ENCODE results near the gene RAB18. TPM values are rescaled to one million over a fixed set of nuclear protein-coding genes. Genes with fewer than 3 reads are reported as not detected.

RAB18 gene
- total RNA-seq, 1 experiment from 2014 or later: 89.4 TPM

DNA sequence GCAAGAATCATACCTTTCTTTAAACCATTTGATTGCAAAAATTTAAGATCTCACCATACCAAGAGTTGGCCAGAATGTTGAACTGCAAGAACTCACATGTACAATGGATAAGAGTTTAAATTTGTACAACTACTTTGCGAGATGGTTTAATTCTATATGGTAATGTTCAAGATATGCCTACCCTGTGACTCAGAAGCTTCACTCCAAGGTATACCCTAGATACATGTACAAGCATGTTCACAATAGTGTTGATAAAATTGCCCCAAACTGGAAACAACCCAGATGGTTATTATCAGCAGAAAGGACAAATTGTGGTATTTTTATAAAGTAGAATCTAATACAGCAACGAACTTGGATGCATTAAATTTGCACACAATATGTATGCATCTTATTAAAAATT lies 25.1 kb upstream of the RAB18 start:
- no peak overlapping the region for H3K27ac Mint-ChIP-seq
- H3K36me3 Mint-ChIP-seq (ENCODE audit: insufficient read depth in 1 of 3, low read depth in 3 of 3): no peaks in the 10 kb centered on the region; a peak in 1 of 7 replicates
- no CpG with 5 or more reads among the region's 2 CpGs for WGBS (ENCODE audit: extremely low coverage, insufficient read length, low lambda C conversion rate)
- Histone ChIP-seq H2BK5ac (ENCODE audit: insufficient read length, low read length) (no peak overlapping the region), H2BK20ac (ENCODE audit: low read depth, low read length, poor library complexity, severe bottlenecking) (no peak overlapping the region), H3K14ac (ENCODE audit: insufficient read depth, low read length) (no peak overlapping the region), H3K4me2 (ENCODE audit: insufficient read depth, insufficient read length, low read length) (no peak overlapping the region), H2BK12ac (ENCODE audit: insufficient read length, low read depth, low read length) (no peak overlapping the region), H3K27me3 (ENCODE audit: insufficient read depth, low read length) (no peaks in the 10 kb centered on the region), H3K18ac (ENCODE audit: insufficient read length, low read depth, low read length) (no peak overlapping the region), H3K9me3 (ENCODE audit: control insufficient read depth, low read depth, low read length) (no peaks in the 10 kb centered on the region), H3K9ac (ENCODE audit: extremely low read depth, insufficient read length, low read length) (no peak overlapping the region), H3K23ac (ENCODE audit: insufficient read length, low read depth, low read length) (no peak overlapping the region), H3K4ac (ENCODE audit: low read depth, low read length) (no peak overlapping the region), H4K20me1 (ENCODE audit: control insufficient read depth, insufficient read depth, insufficient read length) (no peaks in the 10 kb centered on the region), H2BK120ac (ENCODE audit: low read depth, low read length, poor library complexity, severe bottlenecking) (no peak overlapping the region), H4K91ac (ENCODE audit: insufficient read length, low read depth, low read length) (no peak overlapping the region), H3T11ph (ENCODE audit: low read length) (no peak overlapping the region), H3K79me2 (ENCODE audit: insufficient read depth, low read length) (no peaks in the 10 kb centered on the region), H2BK15ac (ENCODE audit: low read depth, low read length) (no peak overlapping the region), H4K8ac (replicated peaks; ENCODE audit: insufficient read length, low read depth, low read length) (no peak overlapping the region), H3K4me1 (ENCODE audit: insufficient read depth, low read length) (no peaks in the 10 kb centered on the region), H4K5ac (ENCODE audit: insufficient read length, low read depth, low read length) (no peak overlapping the region), H2AFZ (ENCODE audit: low read length) (no peak overlapping the region), H3K79me1 (ENCODE audit: insufficient read depth, low read depth, low read length, poor library complexity, severe bottlenecking) (no peaks in the 10 kb centered on the region), H3K27ac (ENCODE audit: insufficient read length, low read depth, low read length) (no peak overlapping the region), H2AK5ac (ENCODE audit: insufficient read length, low read length) (no peak overlapping the region), H3K56ac (ENCODE audit: insufficient read length, low read depth, low read length) (no peak overlapping the region), H3K23me2 (ENCODE audit: insufficient read length, low read depth, low read length, poor library complexity, severe bottlenecking) (no peaks in the 10 kb centered on the region)
- no peak overlapping the region for H3K4me3 Mint-ChIP-seq
- TF ChIP-seq, protein P1, sequence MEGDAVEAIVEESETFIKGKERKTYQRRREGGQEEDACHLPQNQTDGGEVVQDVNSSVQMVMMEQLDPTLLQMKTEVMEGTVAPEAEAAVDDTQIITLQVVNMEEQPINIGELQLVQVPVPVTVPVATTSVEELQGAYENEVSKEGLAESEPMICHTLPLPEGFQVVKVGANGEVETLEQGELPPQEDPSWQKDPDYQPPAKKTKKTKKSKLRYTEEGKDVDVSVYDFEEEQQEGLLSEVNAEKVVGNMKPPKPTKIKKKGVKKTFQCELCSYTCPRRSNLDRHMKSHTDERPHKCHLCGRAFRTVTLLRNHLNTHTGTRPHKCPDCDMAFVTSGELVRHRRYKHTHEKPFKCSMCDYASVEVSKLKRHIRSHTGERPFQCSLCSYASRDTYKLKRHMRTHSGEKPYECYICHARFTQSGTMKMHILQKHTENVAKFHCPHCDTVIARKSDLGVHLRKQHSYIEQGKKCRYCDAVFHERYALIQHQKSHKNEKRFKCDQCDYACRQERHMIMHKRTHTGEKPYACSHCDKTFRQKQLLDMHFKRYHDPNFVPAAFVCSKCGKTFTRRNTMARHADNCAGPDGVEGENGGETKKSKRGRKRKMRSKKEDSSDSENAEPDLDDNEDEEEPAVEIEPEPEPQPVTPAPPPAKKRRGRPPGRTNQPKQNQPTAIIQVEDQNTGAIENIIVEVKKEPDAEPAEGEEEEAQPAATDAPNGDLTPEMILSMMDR (conservative IDR thresholded peaks at IDR 0.05): no peak
- H3K4me1 Mint-ChIP-seq: 0 out of 4 replicates have a peak, but pooled peaks cover 0 to 3% of the 10 kb centered on the region in 2 experiments
- H3K9me3 Mint-ChIP-seq: peaks cover 0 to 1% of the 10 kb centered on the region in 2 experiments; a peak in 1 of 5 replicates
- H3K27me3 Mint-ChIP-seq (ENCODE audit: low read depth): no peaks in the 10 kb centered on the region
- DNase-seq: no peak
